ENCODE measurements around the gene RAP1A.

The RAP1A gene

GRCh38 chr1:111719674-111720132 lies 100.1 kb downstream of the RAP1A start:
- no peak for DNase-seq (ENCODE audit: low spot score)

- no peak for DNase-seq (ENCODE audit: low spot score)
These were observed 100.8 kb downstream of the RAP1A start for GRCh38 chr1:111720274-111720976.

GRCh38 chr1:111720977-111721786 lies 101.6 kb downstream of the RAP1A start:
- no peak for DNase-seq (ENCODE audit: low spot score)

GRCh38 chr1:111723091-111723806 lies 103.7 kb downstream of the RAP1A start:
- no peak for DNase-seq (ENCODE audit: low spot score)

GRCh38 chr1:111723871-111724270 lies 104.3 kb downstream of the RAP1A start:
- DNase-seq (ENCODE audit: low spot score) = no peak

- DNase-seq (ENCODE audit: low spot score) = no peak
These were observed 105.6 kb downstream of the RAP1A start for GRCh38 chr1:111725192-111725591.

- no peak for DNase-seq (ENCODE audit: low spot score)
These were observed 107.5 kb downstream of the RAP1A start for GRCh38 chr1:111727056-111727455.

- no peak for DNase-seq (ENCODE audit: low spot score)
These were observed 109.8 kb downstream of the RAP1A start for GRCh38 chr1:111729271-111729921.

- no peak for DNase-seq (ENCODE audit: low spot score)
These were observed 110.5 kb downstream of the RAP1A start for GRCh38 chr1:111729946-111730681.

- no peak for DNase-seq (ENCODE audit: low spot score)
These were observed 111.1 kb downstream of the RAP1A start for GRCh38 chr1:111730706-111731105.

- DNase-seq (ENCODE audit: low spot score) = no peak
These were observed 112.4 kb downstream of the RAP1A start for GRCh38 chr1:111731956-111732355.

- DNase-seq (ENCODE audit: low spot score) = no peak
These were observed 113.1 kb downstream of the RAP1A start for GRCh38 chr1:111732718-111733117.

- peak; percentile 32 for DNase-seq (ENCODE audit: low spot score)
These were observed 113.8 kb downstream of the RAP1A start for GRCh38 chr1:111733183-111733991.

- no peak for DNase-seq (ENCODE audit: low spot score)
These were observed 114.4 kb downstream of the RAP1A start for GRCh38 chr1:111733992-111734341.

GRCh38 chr1:111734426-111734825 lies 114.8 kb downstream of the RAP1A start:
- no peak for DNase-seq (ENCODE audit: low spot score)

GRCh38 chr1:111734856-111735255 lies 115.3 kb downstream of the RAP1A start:
- DNase-seq (ENCODE audit: low spot score) = no peak

GRCh38 chr1:111735321-111735720 lies 115.7 kb downstream of the RAP1A start:
- no peak for DNase-seq (ENCODE audit: low spot score)

GRCh38 chr1:111735858-111736544 lies 116.4 kb downstream of the RAP1A start:
- DNase-seq (ENCODE audit: low spot score) = no peak

GRCh38 chr1:111736548-111737215 lies 117.1 kb downstream of the RAP1A start:
- DNase-seq (ENCODE audit: low spot score) = no peak

Data from HuH-7.5 (cell line).